ENCODE results near the gene CA11.

Gene CA11

GRCh38 chr19:48603449-48603848 lies 42.5 kb downstream of the CA11 start:
- no peak for DNase-seq (ENCODE audit: low read depth in 2 of 2)

GRCh38 chr19:48603001-48603400 lies 43.0 kb downstream of the CA11 start:
- H3K4me3 ChIP-seq (replicated peaks in 1 of 2; ENCODE audit: low read depth in 2 of 2, low read length in 2 of 2): no peak overlapping the region
- no peak for DNase-seq (ENCODE audit: low read depth in 2 of 2)
- TF ChIP-seq CTCF (IDR thresholded peaks at IDR 0.05; ENCODE audit: low read depth, low read length): no peak

More at GRCh38 chr19:48603449-48603848, 42.5 kb downstream of the CA11 start:
- TF ChIP-seq CTCF (IDR thresholded peaks at IDR 0.05; ENCODE audit: low read depth, low read length): no peak
- no peak overlapping the region for H3K4me3 ChIP-seq (replicated peaks in 1 of 2; ENCODE audit: low read depth in 2 of 2, low read length in 2 of 2)

- no peak overlapping the region for H3K4me3 ChIP-seq (replicated peaks in 1 of 2; ENCODE audit: low read depth in 2 of 2, low read length in 2 of 2)
- TF ChIP-seq CTCF (IDR thresholded peaks at IDR 0.05; ENCODE audit: low read depth, low read length): no peak
- DNase-seq (ENCODE audit: low read depth in 2 of 2): no peak
Measured at GRCh38 chr19:48600679-48601417, 45.1 kb downstream of the CA11 start.

GRCh38 chr19:48598996-48599700 lies 46.8 kb downstream of the CA11 start:
- no peak for DNase-seq (ENCODE audit: low read depth in 2 of 2)
- H3K4me3 ChIP-seq (replicated peaks in 1 of 2; ENCODE audit: low read depth in 2 of 2, low read length in 2 of 2): no peak overlapping the region
- TF ChIP-seq CTCF (IDR thresholded peaks at IDR 0.05; ENCODE audit: low read depth, low read length): no peak

GRCh38 chr19:48596679-48597465 lies 49.1 kb downstream of the CA11 start:
- H3K4me3 ChIP-seq (replicated peaks in 1 of 2; ENCODE audit: low read depth in 2 of 2, low read length in 2 of 2): no peak overlapping the region
- no peak for TF ChIP-seq CTCF (IDR thresholded peaks at IDR 0.05; ENCODE audit: low read depth, low read length)
- DNase-seq (ENCODE audit: low read depth in 2 of 2): no peak

- no peak for DNase-seq (ENCODE audit: low read depth in 2 of 2)
- no peak overlapping the region for H3K4me3 ChIP-seq (replicated peaks in 1 of 2; ENCODE audit: low read depth in 2 of 2, low read length in 2 of 2)
- TF ChIP-seq CTCF (IDR thresholded peaks at IDR 0.05; ENCODE audit: low read depth, low read length): no peak
Measured at GRCh38 chr19:48596237-48596636, 49.8 kb downstream of the CA11 start.
